Right ventricle myocardium inferior (tissue), 1 donor: ENCODE results near the gene SCN2B. TPM values are rescaled to one million over a fixed set of nuclear protein-coding genes. Genes with fewer than 3 reads are reported as not detected.

Source experiments
- ATAC-seq: fragments of 200-7000 bp; cut with Tn5 transposase; one replicate; pipeline ENCODE4 v1.9.1; 2020; ENCODE audit warnings: mild to moderate bottlenecking, moderate library complexity
- DNase-seq: peaks from one replicate; pipeline ENCODE4 v3.0.0; 2021; ENCODE audit errors: missing footprints
- intact Hi-C: fragments of 100-400 bp; cut with DNase I; formaldehyde crosslinking; loops from one replicate; pipeline ENCODE4 v1.11.0; 2022
- total RNA-seq: library from RNA; stranded (reverse); fragmentation: NEBNext Ultra II Directional; extraction: Animal tissue kit (Norgen Biotek cat#: 25700); gene quantifications from one replicate; pipeline ENCODE4 v1.2.1, GENCODE V29; 2021
- donor health status: DM: no; HTN: yes; CAD: no; lungs with severe emphysema.

The SCN2B gene
- total RNA-seq, 1 donor from 2014 or later, result 18.3 TPM

DNA sequence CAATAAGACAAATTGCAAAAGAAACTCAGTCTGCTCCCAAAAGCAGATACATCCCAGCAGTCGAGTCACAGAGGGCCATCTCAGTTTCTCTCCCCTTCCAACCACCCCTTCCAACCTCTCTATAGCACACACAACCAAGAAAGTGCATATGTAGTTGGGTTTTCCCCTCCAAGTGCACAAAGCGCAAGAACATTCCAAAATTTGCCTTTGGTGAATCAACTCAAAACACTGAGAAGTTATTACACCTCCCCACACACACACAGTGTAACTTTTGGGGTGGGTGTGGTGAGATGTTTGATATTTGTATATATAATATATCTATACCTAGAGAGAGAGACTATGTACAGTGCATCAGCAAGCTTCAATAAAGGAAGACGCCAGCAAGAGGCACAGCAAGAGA is 13.6 kb downstream of the SCN2B start:
- intact Hi-C loops, result no loop called here
- no peak for ATAC-seq
- DNase-seq, result no peak

- DNase-seq, result peak; percentile 52
- intact Hi-C loops, result no loop called here
These were observed 14.7 kb downstream of the SCN2B start for GRCh38 chr11:118161786-118162185.

DNA sequence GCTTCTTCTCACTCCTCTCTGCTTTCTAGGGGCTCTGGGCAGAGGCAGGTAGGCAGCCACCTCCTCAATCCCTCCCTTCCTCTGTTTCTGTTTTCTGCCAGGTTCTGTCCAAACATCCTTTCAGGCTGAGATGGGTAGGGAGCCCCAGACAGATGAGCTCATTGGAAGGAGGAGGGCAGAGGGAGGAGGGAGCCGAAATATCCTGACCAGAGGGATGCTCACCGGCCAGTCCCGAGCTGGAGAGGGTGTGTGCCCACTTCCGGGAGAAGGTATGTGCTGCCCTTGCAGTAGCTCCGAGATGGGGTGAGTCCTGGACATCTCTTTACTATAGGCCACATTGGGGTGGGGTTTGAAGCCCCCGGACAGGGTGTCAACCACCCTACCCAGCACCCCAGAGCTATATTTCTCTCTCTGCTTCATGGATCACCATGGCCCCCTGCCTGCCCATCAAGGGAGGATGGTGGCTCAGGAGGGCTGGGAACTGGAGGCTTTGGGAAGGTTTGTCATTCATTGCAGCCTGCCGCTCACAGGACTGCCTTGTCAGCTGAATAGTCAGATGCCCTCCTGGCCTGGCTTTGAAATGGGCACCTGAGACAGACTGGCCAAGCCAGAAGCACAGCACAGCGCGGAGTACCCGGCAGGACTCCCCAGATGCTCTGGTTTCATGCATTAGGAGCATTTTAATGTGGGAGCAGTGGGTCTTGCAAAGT is 19.1 kb downstream of the SCN2B start:
- ATAC-seq (no peak), DNase-seq (peak; percentile 20)
- intact Hi-C loops, result no loop called here

More at GRCh38 chr11:118161786-118162185, 14.7 kb downstream of the SCN2B start:
- ATAC-seq, result no peak

GRCh38 chr11:118156531-118157185 is 19.8 kb downstream of the SCN2B start:
- ATAC-seq (peak; percentile 24), DNase-seq (peak; percentile 71)
- intact Hi-C loops, result no loop called here

DNA sequence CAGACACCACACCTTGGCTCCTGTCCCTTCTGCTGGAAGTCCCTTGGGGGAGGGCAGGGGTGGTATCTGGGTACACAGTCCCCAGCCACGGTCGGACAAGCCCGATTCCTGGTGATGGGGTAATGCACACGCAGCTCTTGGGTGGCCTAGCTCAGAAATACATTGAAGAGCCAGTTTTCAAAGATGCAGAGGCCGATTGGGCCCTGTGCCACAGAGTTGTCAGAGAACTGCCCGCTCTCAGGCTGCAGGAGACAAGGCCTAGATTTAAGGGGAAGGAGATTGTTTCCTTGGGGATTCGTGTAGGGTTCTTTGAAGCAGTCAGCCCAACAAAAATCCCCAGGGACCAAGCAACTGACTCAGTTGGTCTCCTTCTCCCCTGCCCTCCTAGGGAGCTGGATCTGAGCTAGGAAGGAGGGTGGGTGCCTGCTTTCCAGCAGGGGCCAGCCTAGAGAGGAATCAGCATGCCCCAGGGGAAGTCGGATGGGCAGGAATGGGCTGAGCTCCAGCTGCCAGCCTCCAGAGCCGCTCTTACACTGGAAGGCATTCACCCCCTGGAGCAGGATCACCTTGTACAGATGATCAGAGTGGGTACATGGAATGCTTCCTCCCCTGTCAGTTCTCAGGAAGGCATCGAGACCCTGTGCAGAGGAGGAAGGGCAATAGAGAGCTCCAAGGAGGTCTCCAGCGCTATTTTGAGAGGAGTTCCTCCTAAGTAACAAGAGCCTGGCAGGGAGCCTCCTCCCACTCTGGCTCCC is 20.5 kb downstream of the SCN2B start:
- intact Hi-C loops, result no loop called here
- ATAC-seq, result peak; percentile 9

DNA sequence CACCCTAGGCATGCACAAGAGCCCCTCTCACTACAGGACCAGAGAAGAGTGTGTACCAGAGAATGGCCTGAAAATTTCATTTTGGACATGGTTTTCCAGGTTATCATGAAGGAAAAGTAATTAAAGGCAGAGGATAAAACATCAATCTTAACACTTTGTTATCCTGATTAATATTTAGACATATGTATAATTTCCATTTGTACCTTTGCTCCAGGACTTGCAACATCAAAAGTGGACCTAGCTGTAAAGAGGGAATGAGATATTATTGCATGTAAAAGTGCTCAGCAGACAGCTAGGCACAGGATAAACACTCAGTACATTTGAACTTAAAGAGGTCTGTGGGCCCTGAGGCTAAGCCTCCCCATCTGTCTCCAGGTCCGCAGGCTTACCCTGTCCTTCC is 21.8 kb downstream of the SCN2B start:
- ATAC-seq, result no peak
- intact Hi-C loops, result no loop called here
- no peak for DNase-seq

More for the DNA sequence above, 20.5 kb downstream of the SCN2B start:
- peak; percentile 11 for DNase-seq

DNA sequence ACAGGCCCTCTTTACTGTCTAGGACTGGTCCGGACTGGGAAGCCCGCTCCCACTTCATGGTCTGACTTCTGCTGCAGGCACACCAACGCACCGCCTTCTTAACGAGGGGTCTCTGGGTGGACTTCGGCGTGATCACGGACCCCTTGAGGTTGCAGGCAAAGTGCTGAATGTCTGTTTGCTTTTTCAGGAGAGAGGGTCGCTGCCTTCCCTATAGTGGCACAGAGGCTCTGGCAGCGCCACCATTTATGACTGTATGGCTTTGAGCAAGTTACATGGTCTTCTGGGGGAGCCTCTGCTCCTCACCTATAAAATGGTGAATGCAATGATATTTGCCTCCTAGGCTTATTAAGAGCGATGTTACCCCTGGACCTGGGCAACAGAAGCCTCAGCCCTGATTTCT is 22.5 kb downstream of the SCN2B start:
- intact Hi-C loops, result no loop called here
- no peak for ATAC-seq
- DNase-seq, result peak; percentile 8

GRCh38 chr11:118153516-118153915 is 22.9 kb downstream of the SCN2B start:
- peak; percentile 13 for DNase-seq
- intact Hi-C loops, result no loop called here
- ATAC-seq, result no peak

- intact Hi-C loops, result no loop called here
- DNase-seq (peak; percentile 77), ATAC-seq (peak; percentile 79)
These were observed 23.6 kb downstream of the SCN2B start, which contains the start of gene SCN4B for GRCh38 chr11:118152552-118153471. Gene SCN4B (minus strand): TSS chr11:118152823. CDS start chr11:118152673, 150 bp downstream.

DNA sequence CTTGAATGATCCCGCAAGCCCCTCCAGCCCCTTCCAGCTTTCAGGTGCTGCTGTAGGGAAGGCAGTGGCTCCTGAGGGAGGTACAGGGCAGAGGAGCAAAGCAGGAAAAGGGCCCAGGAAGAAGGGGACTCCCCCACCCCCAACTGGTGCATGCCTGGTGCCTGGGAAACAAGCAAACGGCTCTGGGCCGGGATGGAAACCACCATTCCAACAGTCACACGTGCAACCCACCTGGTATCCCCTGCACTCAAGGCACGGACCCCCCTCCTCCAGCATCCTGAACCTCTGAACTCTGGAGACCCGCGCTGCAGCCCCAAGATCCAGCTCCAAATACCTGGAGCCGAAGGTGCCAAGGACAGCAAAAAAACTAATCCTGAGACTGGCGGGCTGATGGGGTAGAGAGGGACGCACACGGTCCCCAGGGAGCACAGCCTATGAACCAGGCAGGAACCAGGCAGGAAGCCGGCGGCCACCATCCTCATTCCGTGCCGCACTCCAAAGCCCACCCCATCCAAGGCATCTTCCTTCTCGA is 24.4 kb downstream of the SCN2B start:
- ATAC-seq (no peak), DNase-seq (no peak)
- intact Hi-C loops, result no loop called here

- ATAC-seq, result no peak
- no peak for DNase-seq
- intact Hi-C loops, result no loop called here
These were observed 25.0 kb downstream of the SCN2B start for GRCh38 chr11:118151431-118151830.

- ATAC-seq, result no peak
- intact Hi-C loops, result loop anchor here (5.0 kb wide), 1 partner anchor 338 kb away; no protein-coding TSS in a partner anchor
These were observed 26.9 kb downstream of the SCN2B start for GRCh38 chr11:118149493-118149892.

GRCh38 chr11:118148856-118149255 is 27.6 kb downstream of the SCN2B start:
- ATAC-seq (no peak), DNase-seq (no peak)
- intact Hi-C loops, result loop anchor here (5.0 kb wide), 1 partner anchor 338 kb away; no protein-coding TSS in a partner anchor

More at GRCh38 chr11:118149493-118149892, 26.9 kb downstream of the SCN2B start:
- DNase-seq, result no peak

GRCh38 chr11:118148240-118148639 is 28.2 kb downstream of the SCN2B start:
- DNase-seq, result no peak
- ATAC-seq, result no peak
- intact Hi-C loops, result loop anchor here (5.0 kb wide), 1 partner anchor 339 kb away; no protein-coding TSS in a partner anchor

DNA sequence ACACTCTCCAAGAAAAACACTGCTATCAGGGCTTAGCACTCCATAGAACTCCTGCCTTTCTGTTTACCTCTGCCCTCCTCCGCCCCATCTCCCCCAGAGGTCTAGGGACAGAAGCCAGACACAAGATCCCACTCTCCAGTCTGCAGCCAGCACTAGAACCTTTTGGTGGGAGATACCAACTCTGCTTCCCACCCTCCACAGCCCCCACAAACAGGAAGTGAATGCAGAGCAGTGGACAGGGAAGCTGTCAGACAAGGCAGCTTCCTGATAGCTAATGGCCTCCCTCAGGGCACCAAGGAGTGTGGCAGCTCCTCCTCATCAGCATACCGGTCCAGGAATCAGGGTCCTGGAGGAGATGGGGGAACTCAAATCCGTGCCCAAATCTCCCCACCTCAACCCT is 28.9 kb downstream of the SCN2B start:
- no peak for ATAC-seq
- intact Hi-C loops, result loop anchor here (5.0 kb wide), 1 partner anchor 340 kb away; no protein-coding TSS in a partner anchor
- DNase-seq, result no peak

DNA sequence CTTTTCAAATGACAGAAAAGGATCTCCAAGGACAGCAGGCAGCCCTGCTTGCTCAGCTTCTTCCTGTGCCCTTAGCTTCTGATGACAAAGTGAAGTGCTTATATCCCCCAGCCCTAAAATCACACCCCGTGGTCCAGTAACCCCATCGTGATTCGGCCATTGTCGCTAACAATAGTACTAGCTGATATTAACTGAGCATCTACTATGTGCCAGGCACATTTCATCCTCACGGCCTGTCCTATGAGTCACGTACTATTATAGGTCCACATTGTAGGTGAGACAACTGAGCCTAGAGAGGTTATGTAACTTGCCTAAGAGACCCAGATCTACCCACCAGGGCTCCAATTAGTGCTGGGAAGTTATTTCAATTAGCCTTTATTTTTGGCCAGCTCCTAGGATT is 29.9 kb downstream of the SCN2B start:
- DNase-seq, result no peak
- ATAC-seq, result no peak
- intact Hi-C loops, result loop anchor here (5.0 kb wide), 1 partner anchor 341 kb away; no protein-coding TSS in a partner anchor

DNA sequence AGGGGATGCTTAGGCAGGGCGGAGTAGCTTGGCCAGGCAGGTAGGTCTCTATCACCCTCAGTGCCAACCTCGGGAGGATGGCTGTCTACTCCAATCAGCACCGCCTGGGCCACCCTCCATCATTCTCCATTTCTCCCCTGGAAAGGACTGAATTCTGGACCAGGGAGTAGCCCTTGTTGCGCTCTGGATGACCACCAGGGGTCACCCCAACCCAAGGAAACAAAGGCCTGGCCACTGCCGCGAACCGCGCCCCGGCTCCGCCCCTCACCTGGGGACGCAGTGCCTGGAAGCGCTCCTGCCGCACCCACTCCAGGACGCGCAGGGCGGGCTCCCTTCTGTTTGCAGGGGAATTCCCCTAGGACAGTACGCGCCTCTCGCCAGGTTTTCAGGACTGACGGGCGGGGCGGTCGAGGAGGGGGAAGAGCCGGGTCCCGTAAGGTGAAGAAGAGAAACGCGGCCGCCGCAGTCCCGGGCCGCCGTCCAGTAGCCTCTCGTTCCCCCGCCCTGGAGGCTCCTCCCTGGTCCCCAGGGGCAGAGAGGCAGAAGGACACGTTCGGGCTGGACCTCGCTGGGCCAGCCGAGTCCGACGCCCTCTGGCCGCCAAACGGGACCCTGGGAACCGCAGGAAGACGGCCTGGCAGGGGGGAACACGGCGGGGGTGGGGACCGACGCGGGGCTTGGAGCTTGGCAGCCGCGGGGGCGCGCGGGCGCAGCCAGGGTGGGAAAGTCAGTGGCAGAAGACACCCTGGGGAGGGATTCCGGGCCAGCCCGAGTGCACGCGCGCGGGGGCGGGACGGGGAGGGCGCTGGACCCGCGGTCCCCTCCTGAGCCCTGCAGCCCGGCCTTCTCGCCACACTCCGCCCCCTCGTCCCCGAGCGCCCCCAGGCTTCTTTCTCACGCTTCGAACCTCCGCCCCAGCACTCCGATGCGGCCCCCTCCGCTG is 30.9 kb downstream of the SCN2B start:
- DNase-seq (peak; percentile 92), ATAC-seq (peak; percentile 89)
- intact Hi-C loops, result loop anchor here (1.0 to 5.0 kb wide), 5 partner anchors 26 to 342 kb away; no protein-coding TSS in a partner anchor
